GM21619 (cell line): ENCODE data around the gene GNG14.
"Not testable (repeated sequence)": the region's sequence is repeated elsewhere in the genome, so short reads cannot be mapped to it uniquely, and the experiment has no call there.

Experiments used
- ATAC-seq: cut with Tn5 transposase; IDR thresholded peaks from one replicate; pipeline ENCODE4 v1.9.1; 2021; ENCODE audit not compliant: unreplicated experiment

GNG14 gene

GRCh38 chr19:12687496-12688196, at the start of gene GNG14:
GNG14 (plus strand) TSS chr19:12687998; CDS start chr19:12688049, 51 bp downstream.
- ATAC-seq = no peak

- no peak for ATAC-seq
Measured at GRCh38 chr19:12638611-12639182, 49.1 kb upstream of the GNG14 start.

- no peak for ATAC-seq
Measured at GRCh38 chr19:12639901-12640613, 47.7 kb upstream of the GNG14 start.

- no peak for ATAC-seq
Measured at GRCh38 chr19:12641456-12641855, 46.3 kb upstream of the GNG14 start.

GRCh38 chr19:12642506-12642905, 45.3 kb upstream of the GNG14 start:
- no peak for ATAC-seq

GRCh38 chr19:12643716-12644115, 44.1 kb upstream of the GNG14 start:
- ATAC-seq = not testable (repeated sequence)

GRCh38 chr19:12646551-12646950, 41.2 kb upstream of the GNG14 start:
- ATAC-seq = no peak

GRCh38 chr19:12647047-12647446, 40.8 kb upstream of the GNG14 start:
- ATAC-seq = no peak

GRCh38 chr19:12647490-12648071, 40.2 kb upstream of the GNG14 start:
- ATAC-seq = no peak

GRCh38 chr19:12648088-12648487, 39.7 kb upstream of the GNG14 start:
- no peak for ATAC-seq

- ATAC-seq = no peak
Measured at GRCh38 chr19:12649941-12650340, 37.9 kb upstream of the GNG14 start.

GRCh38 chr19:12652219-12652618, 35.6 kb upstream of the GNG14 start:
- ATAC-seq = no peak

- no peak for ATAC-seq
Measured at GRCh38 chr19:12655546-12655945, 32.3 kb upstream of the GNG14 start.

- no peak for ATAC-seq
Measured at GRCh38 chr19:12656899-12657571, 30.8 kb upstream of the GNG14 start.

GRCh38 chr19:12657966-12658365, 29.8 kb upstream of the GNG14 start:
- ATAC-seq = no peak

GRCh38 chr19:12660980-12661379, 26.8 kb upstream of the GNG14 start:
- ATAC-seq = no peak

- no peak for ATAC-seq
Measured at GRCh38 chr19:12664406-12665280, 23.2 kb upstream of the GNG14 start.

GRCh38 chr19:12665281-12665573, 22.6 kb upstream of the GNG14 start:
- ATAC-seq = no peak

- ATAC-seq = no peak
Measured at GRCh38 chr19:12665671-12666264, 22.0 kb upstream of the GNG14 start.
